Smooth muscle cell (in vitro differentiated cells): ENCODE results near the gene DVL3. TPM values are rescaled to one million over a fixed set of nuclear protein-coding genes. Genes with fewer than 3 reads are reported as not detected.
"Not testable (repeated sequence)": the region's sequence is repeated elsewhere in the genome, so short reads cannot be mapped to it uniquely, and the experiment has no call there.

Source experiments
- DNase-seq: peaks from one replicate; lab custom pipeline; 2025; ENCODE audit not compliant: unreplicated experiment; lab: John Stamatoyannopoulos, UW
- H2AFZ ChIP-seq: fragments of 200-600 bp; sonication (generic); 2 replicates; pipeline ENCODE4 v1.6.0; 2016; ENCODE audit warnings: antibody characterized with exemption, low read depth, mild to moderate bottlenecking
- H3F3A ChIP-seq: fragments of 200-600 bp; sonication (generic); 2 replicates; pipeline ENCODE4 v1.6.0; 2017; ENCODE audit warnings: antibody characterized with exemption, low read depth
- H3K27ac ChIP-seq: fragments of 200-600 bp; sonication (generic); 2 replicates; pipeline ENCODE4 v1.5.1; 2016; ENCODE audit warnings: low read depth, mild to moderate bottlenecking
- H3K27me3 ChIP-seq: fragments of 200-600 bp; sonication (generic); 2 replicates; pipeline ENCODE4 v1.6.1; 2016; ENCODE audit warnings: low read depth, mild to moderate bottlenecking
- H3K36me3 ChIP-seq: fragments of 200-600 bp; sonication (generic); 2 replicates; pipeline ENCODE4 v1.5.1; 2016; ENCODE audit warnings: low read depth
- H3K4me1 ChIP-seq: fragments of 200-600 bp; sonication (generic); 2 replicates; pipeline ENCODE4 v1.5.1; 2016; ENCODE audit warnings: low read depth
- H3K4me2 ChIP-seq: fragments of 200-600 bp; sonication (generic); 2 replicates; pipeline ENCODE4 v1.6.0; 2016; ENCODE audit warnings: mild to moderate bottlenecking
- H3K4me3 ChIP-seq: fragments of 200-600 bp; sonication (generic); 2 replicates; pipeline ENCODE4 v1.5.1; 2016; ENCODE audit warnings: mild to moderate bottlenecking
- H3K79me2 ChIP-seq: fragments of 200-600 bp; sonication (generic); 2 replicates; pipeline ENCODE4 v1.6.0; 2016; ENCODE audit warnings: low read depth, mild to moderate bottlenecking
- H3K9ac ChIP-seq: fragments of 200-600 bp; sonication (generic); 2 replicates; pipeline ENCODE4 v1.6.0; 2016; ENCODE audit warnings: low read depth
- H3K9me3 ChIP-seq: fragments of 200-600 bp; sonication (generic); replicated peaks from 2 replicates; pipeline ENCODE4 v1.5.1; 2016; ENCODE audit warnings: low read depth
- H4K20me1 ChIP-seq: fragments of 200-600 bp; sonication (generic); 2 replicates; pipeline ENCODE4 v1.6.0; 2016; ENCODE audit warnings: low read depth
- WGBS: methylation state at CpG from one replicate; pipeline ENCODE4 v1.1.7; 2016; ENCODE audit warnings: low lambda C conversion rate; 5-methylcytosine and 5-hydroxymethylcytosine counted together
- polyA plus RNA-seq: library from polyadenylated mRNA; unstranded; fragments of >200 nt; fragmentation: Nextera tagmentation; extraction: Ambion mirVana; gene quantifications from 2 replicates; pipeline ENCODE4 v1.2.1, GENCODE V29; 2016
- total RNA-seq: library from RNA; depleted of rRNA; stranded (reverse); fragments of >200 nt; gene quantifications from 2 replicates; pipeline ENCODE4 v1.2.3, GENCODE V29; 2014
- TF ChIP-seq, protein P1 (sequence below): fragments of 200-600 bp; sonication (generic); IDR thresholded peaks from 2 replicates; pipeline ENCODE4 v1.5.1; 2017; ENCODE audit warnings: borderline replicate concordance, mild to moderate bottlenecking, antibody characterized with exemption; ENCODE audit not compliant: insufficient read depth, poor library complexity, severe bottlenecking

DVL3 gene
- total RNA-seq (40.2 and 42.5 TPM in 2 replicates), polyA plus RNA-seq (87.7 and 122 TPM in 2 replicates)

DNA sequence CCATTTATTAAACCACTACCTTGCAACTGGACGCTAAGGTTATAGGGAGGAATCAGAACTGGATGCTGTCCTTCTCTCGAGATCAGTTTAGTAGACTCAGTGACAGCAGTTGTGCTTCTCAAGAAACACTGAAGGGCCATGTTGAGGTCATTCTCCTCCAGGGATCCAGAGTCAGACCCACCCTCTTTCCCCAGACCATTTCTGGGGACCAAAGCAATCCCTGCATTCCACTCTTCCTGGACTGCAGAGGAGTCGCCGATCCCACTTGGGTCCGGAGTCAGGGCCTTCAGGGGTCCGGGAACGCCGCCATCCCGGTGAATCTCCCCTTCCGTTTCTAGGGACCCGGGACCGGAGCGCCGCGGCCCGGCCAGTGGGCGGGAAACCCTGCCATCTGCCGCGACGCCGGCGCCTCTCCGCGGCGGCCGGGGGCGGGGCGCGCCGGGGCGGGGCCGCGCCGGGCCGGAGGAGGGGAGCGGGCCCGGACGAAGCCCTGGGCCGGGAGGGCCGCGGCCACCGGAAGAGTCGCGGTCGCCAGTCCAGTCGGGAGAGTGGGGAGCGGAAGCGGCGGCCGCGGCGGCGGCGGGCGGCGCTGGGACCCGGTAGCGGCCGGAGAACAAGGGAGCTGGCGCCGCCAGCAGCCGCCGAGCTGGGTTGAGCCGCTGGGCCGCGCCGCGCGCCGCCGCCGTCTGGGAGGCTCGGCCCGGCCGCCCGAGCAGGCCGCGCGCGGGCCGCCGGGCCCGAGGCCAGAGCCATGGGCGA lies at the start of gene DVL3:
DVL3 (plus strand) TSS at position 493 of the 759 bp plus-strand sequence; CDS start at position 752, 259 bp downstream.
- DNase-seq: peak; percentile 44
- Histone ChIP-seq H4K20me1 (peaks cover 44% of the 10 kb centered on the region), H3K27ac (peak within 1 kb of the TSS; percentile 63), H3K9ac (peak within 1 kb of the TSS; percentile 89), H3K36me3 (no peaks in the 10 kb centered on the region), H3K4me1 (peaks cover 21% of the 10 kb centered on the region), H2AFZ (peak within 1 kb of the TSS; percentile 94), H3K27me3 (no peaks in the 10 kb centered on the region), H3K4me2 (peak within 1 kb of the TSS; percentile 87), H3K4me3 (peak within 1 kb of the TSS; percentile 96), H3K9me3 (no peaks in the 10 kb centered on the region), H3K79me2 (peaks cover 44% of the 10 kb centered on the region), H3F3A (peaks cover 15% of the 10 kb centered on the region)
- WGBS: 2% methylated on average over 62 of the region's 84 CpGs
- TF ChIP-seq, protein P1, sequence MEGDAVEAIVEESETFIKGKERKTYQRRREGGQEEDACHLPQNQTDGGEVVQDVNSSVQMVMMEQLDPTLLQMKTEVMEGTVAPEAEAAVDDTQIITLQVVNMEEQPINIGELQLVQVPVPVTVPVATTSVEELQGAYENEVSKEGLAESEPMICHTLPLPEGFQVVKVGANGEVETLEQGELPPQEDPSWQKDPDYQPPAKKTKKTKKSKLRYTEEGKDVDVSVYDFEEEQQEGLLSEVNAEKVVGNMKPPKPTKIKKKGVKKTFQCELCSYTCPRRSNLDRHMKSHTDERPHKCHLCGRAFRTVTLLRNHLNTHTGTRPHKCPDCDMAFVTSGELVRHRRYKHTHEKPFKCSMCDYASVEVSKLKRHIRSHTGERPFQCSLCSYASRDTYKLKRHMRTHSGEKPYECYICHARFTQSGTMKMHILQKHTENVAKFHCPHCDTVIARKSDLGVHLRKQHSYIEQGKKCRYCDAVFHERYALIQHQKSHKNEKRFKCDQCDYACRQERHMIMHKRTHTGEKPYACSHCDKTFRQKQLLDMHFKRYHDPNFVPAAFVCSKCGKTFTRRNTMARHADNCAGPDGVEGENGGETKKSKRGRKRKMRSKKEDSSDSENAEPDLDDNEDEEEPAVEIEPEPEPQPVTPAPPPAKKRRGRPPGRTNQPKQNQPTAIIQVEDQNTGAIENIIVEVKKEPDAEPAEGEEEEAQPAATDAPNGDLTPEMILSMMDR: no peak

DNA sequence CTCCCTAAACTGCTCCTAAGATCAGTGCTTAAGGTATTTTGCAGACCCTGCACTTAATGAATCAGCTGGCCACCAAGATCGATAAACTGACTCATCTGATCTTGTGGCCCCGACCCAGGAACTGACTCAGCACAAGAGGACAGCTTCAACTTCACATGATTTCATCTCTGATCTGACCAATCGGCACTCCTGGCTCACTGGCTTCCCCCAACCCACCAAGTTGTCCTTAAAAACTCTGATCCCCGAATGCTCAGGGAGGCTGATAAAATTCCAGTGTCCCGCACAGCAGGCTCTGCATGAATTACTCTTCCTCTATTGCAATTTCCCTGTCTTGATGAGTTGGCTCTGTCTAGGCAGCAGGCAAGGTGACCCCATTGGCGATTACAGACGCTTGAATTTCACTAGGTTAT lies 44.9 kb upstream of the DVL3 start:
- no peaks in the 10 kb centered on the region for H3K36me3 ChIP-seq
- H2AFZ ChIP-seq: no peak overlapping the region
- no peaks in the 10 kb centered on the region for H3F3A ChIP-seq
- H3K4me1 ChIP-seq: no peaks in the 10 kb centered on the region
- TF ChIP-seq, protein P1: no peak
- H3K27ac ChIP-seq: no peak overlapping the region
- DNase-seq: no peak
- WGBS: 54% methylated on average over 7 of the region's 7 CpGs
- no peaks in the 10 kb centered on the region for H3K27me3 ChIP-seq
- H3K4me3 ChIP-seq: no peak overlapping the region
- no peaks in the 10 kb centered on the region for H3K9me3 ChIP-seq
- H3K9ac ChIP-seq: no peak overlapping the region
- no peaks in the 10 kb centered on the region for H4K20me1 ChIP-seq
- no peaks in the 10 kb centered on the region for H3K79me2 ChIP-seq
- no peak overlapping the region for H3K4me2 ChIP-seq

- no peak overlapping the region for H3K4me2 ChIP-seq
- H3K79me2 ChIP-seq: no peaks in the 10 kb centered on the region
- no peaks in the 10 kb centered on the region for H3K4me1 ChIP-seq
- H4K20me1 ChIP-seq: no peaks in the 10 kb centered on the region
- WGBS: 89% methylated on average over 4 of the region's 4 CpGs
- no peaks in the 10 kb centered on the region for H3K9me3 ChIP-seq
- peaks cover 8% of the 10 kb centered on the region for H3K27me3 ChIP-seq
- H3F3A ChIP-seq: no peaks in the 10 kb centered on the region
- no peak overlapping the region for H3K4me3 ChIP-seq
- H3K36me3 ChIP-seq: no peaks in the 10 kb centered on the region
- TF ChIP-seq, protein P1: no peak
- no peak overlapping the region for H2AFZ ChIP-seq
- DNase-seq: no peak
- no peak overlapping the region for H3K27ac ChIP-seq
- H3K9ac ChIP-seq: no peak overlapping the region
Measured at GRCh38 chr3:184116017-184116416, 39.2 kb upstream of the DVL3 start.

DNA sequence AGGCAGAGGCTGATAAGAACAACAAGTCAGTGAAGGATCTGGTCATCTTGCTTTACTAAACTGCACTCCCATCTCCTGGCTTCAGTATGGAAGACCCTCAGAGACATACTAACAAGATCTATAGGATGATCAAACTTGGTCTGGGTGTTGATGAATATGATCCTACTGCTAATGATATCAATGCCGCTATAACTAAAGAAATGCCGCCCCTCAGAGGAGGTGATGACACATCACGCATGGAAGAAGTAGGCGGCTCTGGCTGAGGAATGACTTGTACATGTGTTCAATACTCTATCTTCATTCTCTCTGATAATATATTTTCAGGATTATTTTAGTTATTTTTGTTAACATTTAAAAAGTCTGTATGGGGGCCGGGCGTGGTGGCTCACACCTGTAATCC lies 37.5 kb upstream of the DVL3 start:
- 95% methylated on average over 6 of the region's 6 CpGs for WGBS

GRCh38 chr3:184121031-184121430 lies 34.1 kb upstream of the DVL3 start:
- not testable (repeated sequence) for H3K9ac ChIP-seq, H2AFZ ChIP-seq, H4K20me1 ChIP-seq, H3F3A ChIP-seq, H3K4me3 ChIP-seq, DNase-seq, H3K4me2 ChIP-seq, H3K79me2 ChIP-seq, H3K4me1 ChIP-seq, H3K9me3 ChIP-seq, H3K27ac ChIP-seq, H3K36me3 ChIP-seq, H3K27me3 ChIP-seq
- WGBS: 92% methylated on average over 8 of the region's 8 CpGs

More for the DNA sequence above, 37.5 kb upstream of the DVL3 start:
- Histone ChIP-seq H3K79me2 (no peaks in the 10 kb centered on the region), H2AFZ (no peak overlapping the region), H3F3A (no peaks in the 10 kb centered on the region), H4K20me1 (no peaks in the 10 kb centered on the region), H3K36me3 (no peaks in the 10 kb centered on the region), H3K4me2 (no peak overlapping the region), H3K9me3 (no peaks in the 10 kb centered on the region), H3K4me3 (no peak overlapping the region), H3K27me3 (peaks cover 8% of the 10 kb centered on the region), H3K4me1 (no peaks in the 10 kb centered on the region), H3K27ac (no peak overlapping the region), H3K9ac (no peak overlapping the region)
- no peak for DNase-seq
- TF ChIP-seq, protein P1: no peak
